Ishikawa (cell line): ENCODE data around the gene RASSF5.

ENCODE experiments used
- EP300 ChIP-seq: IDR thresholded peaks from 2 replicates; pipeline ENCODE4 v1.6.1; 2012; ENCODE audit warnings: borderline replicate concordance
- ZBTB7A ChIP-seq: IDR thresholded peaks from 2 replicates; pipeline ENCODE4 v1.6.1; 2012; ENCODE audit warnings: low read depth
- TF ChIP-seq, protein P1 (sequence below): IDR thresholded peaks from 2 replicates; pipeline ENCODE4 v1.6.1; 2012; ENCODE audit warnings: low read depth, mild to moderate bottlenecking

DNA sequence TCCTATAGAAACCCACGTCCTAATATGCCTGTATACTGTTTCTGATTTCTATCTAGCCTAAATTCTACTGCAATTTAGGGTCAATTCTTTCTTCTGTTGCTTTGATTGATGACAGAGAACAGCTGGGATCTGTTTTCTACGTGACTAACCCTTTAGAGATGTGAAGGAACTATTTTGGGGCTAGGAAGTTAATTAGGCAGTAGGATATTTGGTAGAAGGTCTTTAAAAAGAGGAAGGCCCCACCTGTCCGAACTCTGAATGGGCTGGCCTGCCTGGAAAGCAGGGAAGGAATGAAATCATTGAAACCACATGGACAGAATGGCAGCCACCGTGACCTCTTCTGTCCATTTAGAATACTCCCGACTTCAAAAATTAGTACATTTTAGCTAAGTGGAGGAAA lies 83.9 kb downstream of the RASSF5 start:
- no peak for TF ChIP-seq ZBTB7A
- TF ChIP-seq, protein P1, sequence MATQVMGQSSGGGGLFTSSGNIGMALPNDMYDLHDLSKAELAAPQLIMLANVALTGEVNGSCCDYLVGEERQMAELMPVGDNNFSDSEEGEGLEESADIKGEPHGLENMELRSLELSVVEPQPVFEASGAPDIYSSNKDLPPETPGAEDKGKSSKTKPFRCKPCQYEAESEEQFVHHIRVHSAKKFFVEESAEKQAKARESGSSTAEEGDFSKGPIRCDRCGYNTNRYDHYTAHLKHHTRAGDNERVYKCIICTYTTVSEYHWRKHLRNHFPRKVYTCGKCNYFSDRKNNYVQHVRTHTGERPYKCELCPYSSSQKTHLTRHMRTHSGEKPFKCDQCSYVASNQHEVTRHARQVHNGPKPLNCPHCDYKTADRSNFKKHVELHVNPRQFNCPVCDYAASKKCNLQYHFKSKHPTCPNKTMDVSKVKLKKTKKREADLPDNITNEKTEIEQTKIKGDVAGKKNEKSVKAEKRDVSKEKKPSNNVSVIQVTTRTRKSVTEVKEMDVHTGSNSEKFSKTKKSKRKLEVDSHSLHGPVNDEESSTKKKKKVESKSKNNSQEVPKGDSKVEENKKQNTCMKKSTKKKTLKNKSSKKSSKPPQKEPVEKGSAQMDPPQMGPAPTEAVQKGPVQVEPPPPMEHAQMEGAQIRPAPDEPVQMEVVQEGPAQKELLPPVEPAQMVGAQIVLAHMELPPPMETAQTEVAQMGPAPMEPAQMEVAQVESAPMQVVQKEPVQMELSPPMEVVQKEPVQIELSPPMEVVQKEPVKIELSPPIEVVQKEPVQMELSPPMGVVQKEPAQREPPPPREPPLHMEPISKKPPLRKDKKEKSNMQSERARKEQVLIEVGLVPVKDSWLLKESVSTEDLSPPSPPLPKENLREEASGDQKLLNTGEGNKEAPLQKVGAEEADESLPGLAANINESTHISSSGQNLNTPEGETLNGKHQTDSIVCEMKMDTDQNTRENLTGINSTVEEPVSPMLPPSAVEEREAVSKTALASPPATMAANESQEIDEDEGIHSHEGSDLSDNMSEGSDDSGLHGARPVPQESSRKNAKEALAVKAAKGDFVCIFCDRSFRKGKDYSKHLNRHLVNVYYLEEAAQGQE, result no peak
- TF ChIP-seq EP300, result no peak
